ENCODE results near the gene CNGA4. TPM values are rescaled to one million over a fixed set of nuclear protein-coding genes. Genes with fewer than 3 reads are reported as not detected.

CNGA4 gene
- 1 to 10 TPM in 4 of 6 donors, under 1 TPM in 2; 0.23 to 9.3 (median 1.8) TPM for total RNA-seq

- 88 to 100% methylated on average over 1 of the region's 1 CpG for WGBS, 2 donors
- no peaks in the 10 kb centered on the region for H3K9me3 ChIP-seq
- no peaks in the 10 kb centered on the region for H3K27me3 ChIP-seq
- ATAC-seq (ENCODE audit: low FRiP score in 2 of 2) (no peak), DNase-seq (no peak)
- peaks cover 2 to 11% (median 5%) of the 10 kb centered on the region in 4 donors for H3K4me1 ChIP-seq
- TF ChIP-seq CTCF (IDR thresholded peaks at IDR 0.05) = no peak
- no peak for TF ChIP-seq EP300 (IDR thresholded peaks at IDR 0.05)
- TF ChIP-seq POLR2AphosphoS5 (IDR thresholded peaks at IDR 0.05) = no peak
- no peak for TF ChIP-seq POLR2A (IDR thresholded peaks at IDR 0.05)
- H3K4me3 ChIP-seq = no peak within 1 kb of the TSS
- H3K27ac ChIP-seq = no peak within 1 kb of the TSS
- H3K36me3 ChIP-seq = no peaks in the 10 kb centered on the region
Observed at GRCh38 chr11:6238902-6239301, at the start of gene CNGA4. Gene CNGA4, plus strand, starts transcription at chr11:6239089. Its CDS starts 118 bp downstream, at chr11:6239207.

GRCh38 chr11:6191742-6192141 lies 47.1 kb upstream of the CNGA4 start:
- Histone ChIP-seq H3K27ac (peak overlapping the region in 1 of 4 donors; percentile 44), H3K9me3 (no peaks in the 10 kb centered on the region), H3K4me1 (no peaks in the 10 kb centered on the region), H3K36me3 (no peaks in the 10 kb centered on the region), H3K4me3 (no peak overlapping the region), H3K27me3 (no peaks in the 10 kb centered on the region)
- peak in 1 of 2 donors; percentile 40 for DNase-seq
- ATAC-seq (ENCODE audit: low FRiP score in 2 of 2) = peak in 1 of 2 donors; percentile 28
- TF ChIP-seq POLR2A (IDR thresholded peaks at IDR 0.05) (no peak), EP300 (IDR thresholded peaks at IDR 0.05) (no peak), POLR2AphosphoS5 (IDR thresholded peaks at IDR 0.05) (no peak), CTCF (IDR thresholded peaks at IDR 0.05) (no peak)

- Histone ChIP-seq H3K36me3 (no peaks in the 10 kb centered on the region), H3K27ac (no peak overlapping the region), H3K4me3 (no peak overlapping the region), H3K27me3 (no peaks in the 10 kb centered on the region), H3K9me3 (no peaks in the 10 kb centered on the region), H3K4me1 (no peaks in the 10 kb centered on the region)
- no peak for DNase-seq
- ATAC-seq (ENCODE audit: low FRiP score in 2 of 2) = peak; percentile 22 to 29
- TF ChIP-seq EP300 (IDR thresholded peaks at IDR 0.05) (no peak), POLR2AphosphoS5 (IDR thresholded peaks at IDR 0.05) (no peak), CTCF (IDR thresholded peaks at IDR 0.05) (no peak), POLR2A (IDR thresholded peaks at IDR 0.05) (no peak)
- WGBS, 2 donors = 59 to 90% methylated on average over 1 of the region's 1 CpG
Observed at GRCh38 chr11:6194065-6194581, 44.8 kb upstream of the CNGA4 start.

- Histone ChIP-seq H3K4me3 (no peak overlapping the region), H3K9me3 (no peaks in the 10 kb centered on the region), H3K4me1 (peaks cover 0 to 4% (median 0%) of the 10 kb centered on the region in 4 donors), H3K27ac (no peak overlapping the region), H3K27me3 (no peaks in the 10 kb centered on the region), H3K36me3 (no peaks in the 10 kb centered on the region)
- ATAC-seq (ENCODE audit: low FRiP score in 2 of 2) = no peak
- DNase-seq = no peak
- 48 to 52% methylated on average over 4 of the region's 4 CpGs for WGBS, 2 donors
- TF ChIP-seq POLR2A (IDR thresholded peaks at IDR 0.05) (no peak), CTCF (IDR thresholded peaks at IDR 0.05) (no peak), POLR2AphosphoS5 (IDR thresholded peaks at IDR 0.05) (no peak), EP300 (IDR thresholded peaks at IDR 0.05) (no peak)
Observed at GRCh38 chr11:6196396-6196795, 42.5 kb upstream of the CNGA4 start.
